Stomach (tissue), 4 donors: ENCODE measurements around the gene LYPLA2.

ENCODE experiments used
- CTCF ChIP-seq, 7 experiments: fragments of 450-650 bp in 4 of 7; fragments of 200-600 bp in 3 of 7; sonication (generic) in 3 of 7; IDR thresholded peaks; one replicate each; pipeline ENCODE4 v1.5.1; 2016 to 2019; ENCODE audit warnings: antibody characterized with exemption in 7 of 7, control low read depth in 2 of 7, mild to moderate bottlenecking in 1 of 7
- EP300 ChIP-seq: sonication (generic); formaldehyde crosslinking; IDR thresholded peaks from one replicate; pipeline ENCODE4 v1.6.1; 2017; ENCODE audit warnings: antibody characterized with exemption
- POLR2A ChIP-seq, 4 donors: fragments of 450-650 bp; IDR thresholded peaks; one replicate each; pipeline ENCODE4 v1.6.1; 2016; ENCODE audit warnings: antibody characterized with exemption in 4 of 4, control low read depth in 2 of 4, mild to moderate bottlenecking in 1 of 4, moderate library complexity in 1 of 4
- POLR2AphosphoS5 ChIP-seq, 3 donors: sonication (generic); formaldehyde crosslinking; IDR thresholded peaks; one replicate each; pipeline ENCODE4 v1.6.1; 2016; ENCODE audit warnings: antibody characterized with exemption in 3 of 3

- no peak for TF ChIP-seq CTCF (IDR thresholded peaks at IDR 0.05)
- no peak for TF ChIP-seq EP300
- TF ChIP-seq POLR2AphosphoS5 (IDR thresholded peaks at IDR 0.05) = no peak
- no peak for TF ChIP-seq POLR2A (IDR thresholded peaks at IDR 0.05)
Measured at GRCh38 chr1:23779826-23780371, 11.0 kb upstream of the LYPLA2 start.
